OCI-LY7 (cell line): Measurements from ENCODE around the gene CMPK1.

Experiments
- EZH2phosphoT487 ChIP-seq: fragments of 200-600 bp; sonication (generic); IDR thresholded peaks from 2 replicates; pipeline ENCODE4 v1.6.1; 2018; ENCODE audit warnings: low read depth, borderline replicate concordance, mild to moderate bottlenecking, mixed run types, antibody characterized with exemption, low read length, moderate library complexity, mixed read lengths
- TF ChIP-seq, protein P1 (sequence below): fragments of 200-600 bp; sonication (generic); conservative IDR thresholded peaks from 2 replicates; pipeline ENCODE4 v1.5.1; 2014; ENCODE audit warnings: mild to moderate bottlenecking, antibody characterized with exemption, low read length, moderate library complexity, mixed read lengths

DNA sequence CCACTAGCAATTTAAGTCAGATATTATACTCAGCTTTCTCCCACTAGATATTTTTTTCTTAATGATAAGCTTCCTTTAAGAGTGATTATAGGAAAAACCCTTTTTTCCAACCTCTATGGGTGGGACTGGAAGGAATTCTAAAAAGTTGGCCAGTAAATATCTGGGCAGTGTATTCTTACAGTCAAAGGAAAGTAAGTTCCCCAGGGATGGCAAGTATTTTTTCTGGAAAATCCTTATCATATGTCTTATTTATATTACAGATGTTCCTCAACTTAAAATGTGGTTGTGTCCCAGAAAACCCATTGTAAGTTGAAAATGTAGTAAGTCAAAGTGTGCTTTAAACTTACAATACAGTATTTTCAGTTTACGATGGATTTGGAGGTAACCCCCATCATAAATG lies 29.2 kb downstream of the CMPK1 start:
- TF ChIP-seq, protein P1, sequence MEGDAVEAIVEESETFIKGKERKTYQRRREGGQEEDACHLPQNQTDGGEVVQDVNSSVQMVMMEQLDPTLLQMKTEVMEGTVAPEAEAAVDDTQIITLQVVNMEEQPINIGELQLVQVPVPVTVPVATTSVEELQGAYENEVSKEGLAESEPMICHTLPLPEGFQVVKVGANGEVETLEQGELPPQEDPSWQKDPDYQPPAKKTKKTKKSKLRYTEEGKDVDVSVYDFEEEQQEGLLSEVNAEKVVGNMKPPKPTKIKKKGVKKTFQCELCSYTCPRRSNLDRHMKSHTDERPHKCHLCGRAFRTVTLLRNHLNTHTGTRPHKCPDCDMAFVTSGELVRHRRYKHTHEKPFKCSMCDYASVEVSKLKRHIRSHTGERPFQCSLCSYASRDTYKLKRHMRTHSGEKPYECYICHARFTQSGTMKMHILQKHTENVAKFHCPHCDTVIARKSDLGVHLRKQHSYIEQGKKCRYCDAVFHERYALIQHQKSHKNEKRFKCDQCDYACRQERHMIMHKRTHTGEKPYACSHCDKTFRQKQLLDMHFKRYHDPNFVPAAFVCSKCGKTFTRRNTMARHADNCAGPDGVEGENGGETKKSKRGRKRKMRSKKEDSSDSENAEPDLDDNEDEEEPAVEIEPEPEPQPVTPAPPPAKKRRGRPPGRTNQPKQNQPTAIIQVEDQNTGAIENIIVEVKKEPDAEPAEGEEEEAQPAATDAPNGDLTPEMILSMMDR = no peak
- TF ChIP-seq EZH2phosphoT487 = no peak
